ENCODE results near the gene PUM1.
"Not testable (repeated sequence)": the region's sequence is repeated elsewhere in the genome, so short reads cannot be mapped to it uniquely, and the experiment has no call there.

Gene PUM1

GRCh38 chr1:31063631-31064030 is 1.9 kb downstream of the PUM1 start:
- no peak for DNase-seq (ENCODE audit: low read depth in 2 of 2)

- DNase-seq (ENCODE audit: low read depth in 2 of 2), result no peak
Observed at GRCh38 chr1:31062867-31063380, 2.6 kb downstream of the PUM1 start.

- not testable (repeated sequence) for DNase-seq (ENCODE audit: low read depth in 2 of 2)
Observed at GRCh38 chr1:31062162-31062866, 3.2 kb downstream of the PUM1 start.

GRCh38 chr1:31058012-31058411 is 7.5 kb downstream of the PUM1 start:
- DNase-seq (ENCODE audit: low read depth in 2 of 2), result no peak

- no peak for DNase-seq (ENCODE audit: low read depth in 2 of 2)
Observed at GRCh38 chr1:31055953-31056352, 9.6 kb downstream of the PUM1 start.

- DNase-seq (ENCODE audit: low read depth in 2 of 2), result no peak
Observed at GRCh38 chr1:31055501-31055900, 10.0 kb downstream of the PUM1 start.

- no peak for DNase-seq (ENCODE audit: low read depth in 2 of 2)
Observed at GRCh38 chr1:31054958-31055481, 10.5 kb downstream of the PUM1 start.

- no peak for DNase-seq (ENCODE audit: low read depth in 2 of 2)
Observed at GRCh38 chr1:31054349-31054748, 11.2 kb downstream of the PUM1 start.

- not testable (repeated sequence) for DNase-seq (ENCODE audit: low read depth in 2 of 2)
Observed at GRCh38 chr1:31052613-31053012, 12.9 kb downstream of the PUM1 start.

- no peak for DNase-seq (ENCODE audit: low read depth in 2 of 2)
Observed at GRCh38 chr1:31051611-31052010, 13.9 kb downstream of the PUM1 start.

- not testable (repeated sequence) for DNase-seq (ENCODE audit: low read depth in 2 of 2)
Observed at GRCh38 chr1:31047507-31047906, 18.0 kb downstream of the PUM1 start.

- DNase-seq (ENCODE audit: low read depth in 2 of 2), result no peak
Observed at GRCh38 chr1:31043631-31044030, 21.9 kb downstream of the PUM1 start.

GRCh38 chr1:31042656-31043055 is 22.9 kb downstream of the PUM1 start:
- DNase-seq (ENCODE audit: low read depth in 2 of 2), result no peak

GRCh38 chr1:31041529-31041928 is 24.0 kb downstream of the PUM1 start:
- no peak for DNase-seq (ENCODE audit: low read depth in 2 of 2)

- DNase-seq (ENCODE audit: low read depth in 2 of 2), result no peak
Observed at GRCh38 chr1:31040038-31040437, 25.5 kb downstream of the PUM1 start.

- DNase-seq (ENCODE audit: low read depth in 2 of 2), result not testable (repeated sequence)
Observed at GRCh38 chr1:31038935-31039334, 26.6 kb downstream of the PUM1 start.

- DNase-seq (ENCODE audit: low read depth in 2 of 2), result no peak
Observed at GRCh38 chr1:31038360-31038759, 27.2 kb downstream of the PUM1 start.

- no peak for DNase-seq (ENCODE audit: low read depth in 2 of 2)
Observed at GRCh38 chr1:31036749-31037500, 28.6 kb downstream of the PUM1 start.

- no peak for DNase-seq (ENCODE audit: low read depth in 2 of 2)
Observed at GRCh38 chr1:31033598-31033997, 31.9 kb downstream of the PUM1 start.

- no peak for DNase-seq (ENCODE audit: low read depth in 2 of 2)
Observed at GRCh38 chr1:31032266-31032665, 33.3 kb downstream of the PUM1 start.

GRCh38 chr1:31031330-31032143 is 34.0 kb downstream of the PUM1 start:
- DNase-seq (ENCODE audit: low read depth in 2 of 2), result no peak

- no peak for DNase-seq (ENCODE audit: low read depth in 2 of 2)
Observed at GRCh38 chr1:31029026-31029425, 36.5 kb downstream of the PUM1 start.
